ENCODE results near the gene CDCA3. TPM values are rescaled to one million over a fixed set of nuclear protein-coding genes. Genes with fewer than 3 reads are reported as not detected.

The CDCA3 gene
- total RNA-seq, 2 donors from 2014 or later = 0.46 to 0.52 TPM

DNA sequence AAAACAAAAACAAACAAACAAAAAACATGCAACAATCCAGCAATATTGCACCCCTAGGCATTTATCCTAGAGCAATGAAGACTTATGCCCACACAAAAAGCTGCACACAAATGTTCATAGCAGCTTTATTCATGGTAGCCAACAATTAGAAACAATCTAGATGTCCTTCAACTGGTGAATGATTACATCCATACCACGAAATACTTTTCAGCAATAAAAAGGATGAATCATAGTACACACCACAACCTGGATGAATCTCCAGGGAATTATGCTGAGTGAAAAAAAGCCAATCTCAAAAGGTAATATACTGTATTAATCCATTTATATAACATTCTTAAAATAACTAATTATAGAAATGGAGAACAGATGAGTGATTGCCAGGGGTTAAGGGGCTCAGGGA, 43.9 kb downstream of the CDCA3 start:
- intact Hi-C loops (cut with DNase I) = no loop called here
- no peak for DNase-seq (ENCODE audit: low spot score)

DNA sequence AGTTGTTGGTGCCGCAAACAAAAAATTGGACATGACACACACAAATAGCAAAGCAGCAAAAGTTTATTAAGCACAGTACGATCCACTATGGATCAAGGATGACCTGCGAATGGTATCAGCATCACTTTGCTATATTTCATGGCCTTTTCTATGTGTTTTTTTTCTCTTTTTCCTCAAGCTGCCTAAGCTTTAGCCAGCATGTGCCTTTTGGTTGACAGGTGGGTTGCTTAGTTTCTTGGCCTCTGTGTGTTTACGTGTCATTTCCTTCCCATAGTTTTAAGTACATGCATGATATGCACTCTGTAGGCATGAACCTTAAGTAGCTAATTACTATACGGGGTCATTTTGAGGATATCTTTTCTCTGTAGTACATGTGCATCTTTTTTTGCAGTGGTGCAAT, 51.9 kb downstream of the CDCA3 start:
- intact Hi-C loops (cut with DNase I) = no loop called here
- no peak for DNase-seq (ENCODE audit: low spot score)

Other genes with a start within 250 kb of the CDCA3 start
- 100 to 1,000 TPM; 160 to 169 TPM for gene CHD4, start 243.9 kb downstream of the CDCA3 start, total RNA-seq
- 1 to 10 TPM; 2.3 to 3.3 TPM for gene LPAR5, start 215.3 kb downstream of the CDCA3 start, total RNA-seq
- 1 to 10 TPM; 1.3 to 2.2 TPM for gene ACRBP, start 203.9 kb downstream of the CDCA3 start, total RNA-seq
- gene ING4, start 188.2 kb downstream of the CDCA3 start, total RNA-seq = 10 to 100 TPM; 23.0 to 25.9 TPM
- 10 to 100 TPM; 35.6 to 40.1 TPM for gene ZNF384, start 161.9 kb downstream of the CDCA3 start, total RNA-seq
- under 1 TPM in 1 of 2 donors, not detected in 1; 0.69 TPM for gene PIANP, start 150.5 kb downstream of the CDCA3 start, total RNA-seq
- 10 to 100 TPM; 46.0 to 54.5 TPM for gene COPS7A, start 127.2 kb downstream of the CDCA3 start, total RNA-seq
- gene MLF2, start 98.1 kb downstream of the CDCA3 start, total RNA-seq = 100 to 1,000 TPM; 106 to 145 TPM
- 100 to 1,000 TPM; 373 to 398 TPM for gene PTMS, start 84.9 kb downstream of the CDCA3 start, total RNA-seq
- gene LAG3, start 78.8 kb downstream of the CDCA3 start, total RNA-seq = 1 to 10 TPM in 1 of 2 donors, under 1 TPM in 1; 0.57 to 1.2 TPM
- 10 to 100 TPM; 12.9 to 36.0 TPM for gene CD4, start 61.8 kb downstream of the CDCA3 start, total RNA-seq
- gene GPR162, start 29.5 kb downstream of the CDCA3 start, total RNA-seq = 1 to 10 TPM; 3.9 to 5.1 TPM
- gene P3H3, start 22.9 kb downstream of the CDCA3 start, total RNA-seq = 10 to 100 TPM; 37.7 to 59.9 TPM
- gene GNB3, start 10.4 kb downstream of the CDCA3 start, total RNA-seq = 1 to 10 TPM; 3.6 to 4.0 TPM
- 10 to 100 TPM; 87.0 to 91.1 TPM for gene USP5, start 864 bp upstream of the CDCA3 start, total RNA-seq
- gene TPI1, start 16.2 kb upstream of the CDCA3 start, total RNA-seq = 100 to 1,000 TPM; 303 to 366 TPM
- gene SPSB2, start 22.0 kb upstream of the CDCA3 start, total RNA-seq = 1 to 10 TPM; 4.9 to 6.9 TPM
- gene LRRC23, start 53.5 kb upstream of the CDCA3 start, total RNA-seq = 1 to 10 TPM; 5.3 to 6.7 TPM
- gene ENO2, start 63.3 kb upstream of the CDCA3 start, total RNA-seq = 10 to 100 TPM; 45.6 to 57.1 TPM
- 100 to 1,000 TPM in 1 of 2 donors, 10 to 100 TPM in 1; 97.0 to 106 TPM for gene ATN1, start 76.7 kb upstream of the CDCA3 start, total RNA-seq
- gene RNU7-1, start 92.5 kb upstream of the CDCA3 start, total RNA-seq = not detected
- 100 to 1,000 TPM; 189 to 206 TPM for gene C12orf57, start 92.7 kb upstream of the CDCA3 start, total RNA-seq
- 10 to 100 TPM; 18.7 to 31.4 TPM for gene PTPN6, start 100.1 kb upstream of the CDCA3 start, total RNA-seq
- 100 to 1,000 TPM in 1 of 2 donors, 10 to 100 TPM in 1; 98.8 to 110 TPM for gene PHB2, start 119.4 kb upstream of the CDCA3 start, total RNA-seq
- 10 to 100 TPM; 38.4 to 43.9 TPM for gene EMG1, start 119.6 kb upstream of the CDCA3 start, total RNA-seq
- 10 to 100 TPM; 24.2 to 29.0 TPM for gene LPCAT3, start 167.2 kb upstream of the CDCA3 start, total RNA-seq
- 100 to 1,000 TPM; 585 to 986 TPM for gene C1S, start 209.4 kb upstream of the CDCA3 start, total RNA-seq
- 1,000 to 10,000 TPM; 1,008 to 1,686 TPM for gene C1R, start 241.2 kb upstream of the CDCA3 start, total RNA-seq